Esophagus squamous epithelium (tissue), 4 donors: ENCODE measurements around the gene GALNT16.

Experiments used
- CTCF ChIP-seq, 6 experiments: fragments of 450-650 bp in 4 of 6; fragments of 200-600 bp in 2 of 6; sonication (generic) in 2 of 6; IDR thresholded peaks; one replicate each; pipeline ENCODE4 v1.5.1; 2016 to 2019; ENCODE audit warnings: antibody characterized with exemption in 6 of 6, mild to moderate bottlenecking in 4 of 6, moderate library complexity in 4 of 6
- POLR2A ChIP-seq, 4 donors: fragments of 450-650 bp; IDR thresholded peaks; one replicate each; pipeline ENCODE4 v1.6.1; 2017; ENCODE audit warnings: antibody characterized with exemption in 4 of 4, mild to moderate bottlenecking in 4 of 4, moderate library complexity in 3 of 4

GRCh38 chr14:69405762-69406161 is 145.8 kb downstream of the GALNT16 start:
- TF ChIP-seq CTCF (IDR thresholded peaks at IDR 0.05) (no peak), POLR2A (IDR thresholded peaks at IDR 0.05) (no peak)
